HUES64 (cell line): Measurements from ENCODE around the gene MLEC.

Source experiments
- H3K27ac ChIP-seq: 2 replicates; pipeline ENCODE4 v1.7.0; 2013; ENCODE audit warnings: low read depth, low read length, inconsistent platforms
- H3K27me3 ChIP-seq: 2 replicates; pipeline ENCODE4 v1.6.1; 2013; ENCODE audit warnings: mild to moderate bottlenecking, low read length; ENCODE audit not compliant: insufficient read depth
- H3K36me3 ChIP-seq: 2 replicates; pipeline ENCODE4 v1.6.1; 2013; ENCODE audit warnings: mild to moderate bottlenecking, low read length; ENCODE audit not compliant: insufficient read depth
- H3K4me1 ChIP-seq: 2 replicates; pipeline ENCODE4 v1.6.1; 2013; ENCODE audit warnings: mild to moderate bottlenecking, low read length, moderate library complexity; ENCODE audit not compliant: insufficient read depth
- H3K4me3 ChIP-seq: 2 replicates; pipeline ENCODE4 v1.5.1; 2013; ENCODE audit warnings: mild to moderate bottlenecking, low read length, moderate library complexity
- H3K9ac ChIP-seq: 2 replicates; pipeline ENCODE4 v1.6.1; 2013; ENCODE audit warnings: mild to moderate bottlenecking, low read depth, low read length
- H3K9me3 ChIP-seq: 2 replicates; pipeline ENCODE4 v1.6.1; 2013; ENCODE audit warnings: low read depth, low read length; ENCODE audit not compliant: insufficient read depth
- WGBS: fragments of 150-250, 120-280 bp; methylation state at CpG from one replicate; pipeline ENCODE4 v1.1.7; 2013; ENCODE audit warnings: missing lambda C conversion rate; 5-methylcytosine and 5-hydroxymethylcytosine counted together

The MLEC gene

DNA sequence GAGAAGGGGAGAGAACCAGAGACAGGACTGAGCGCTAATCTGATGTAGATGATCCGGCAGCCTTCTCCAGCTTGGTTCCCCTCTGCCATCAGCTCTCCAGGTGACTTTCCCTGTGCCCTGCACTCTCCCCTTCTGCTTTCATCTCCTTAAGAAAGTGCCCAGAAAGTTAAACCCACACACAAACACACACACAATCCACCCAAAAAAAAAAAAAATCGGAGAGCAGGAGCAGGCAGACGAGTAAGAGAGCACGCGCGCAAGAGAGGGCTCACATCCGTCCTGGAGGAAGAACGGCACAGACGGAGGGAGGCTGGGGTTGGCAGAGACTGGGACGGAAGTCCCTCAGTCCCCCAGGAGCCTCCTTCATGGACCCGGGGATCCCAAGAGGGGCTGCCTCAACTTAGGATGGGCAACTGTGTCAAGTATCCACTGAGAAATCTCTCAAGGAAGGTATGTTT lies 36.7 kb upstream of the MLEC start:
- 86% methylated on average over 12 of the region's 12 CpGs for WGBS
- H3K9me3 ChIP-seq: no peaks in the 10 kb centered on the region
- no peak overlapping the region for H3K27ac ChIP-seq
- H3K4me3 ChIP-seq: peak overlapping the region; percentile 58; the same call in 1 of the 2 replicates
- H3K27me3 ChIP-seq: peaks cover 5% of the 10 kb centered on the region; the same call in 1 of the 2 replicates
- H3K36me3 ChIP-seq: no peaks in the 10 kb centered on the region
- H3K4me1 ChIP-seq: peaks cover 20% of the 10 kb centered on the region
- H3K9ac ChIP-seq: no peak overlapping the region

GRCh38 chr12:120651821-120652220 lies 35.1 kb upstream of the MLEC start:
- Histone ChIP-seq H3K36me3 (no peaks in the 10 kb centered on the region), H3K4me1 (peaks cover 20% of the 10 kb centered on the region), H3K9ac (no peak overlapping the region), H3K27ac (no peak overlapping the region), H3K9me3 (no peaks in the 10 kb centered on the region), H3K27me3 (no peaks in the 10 kb centered on the region), H3K4me3 (no peak overlapping the region)
- WGBS: 89% methylated on average over 5 of the region's 5 CpGs

DNA sequence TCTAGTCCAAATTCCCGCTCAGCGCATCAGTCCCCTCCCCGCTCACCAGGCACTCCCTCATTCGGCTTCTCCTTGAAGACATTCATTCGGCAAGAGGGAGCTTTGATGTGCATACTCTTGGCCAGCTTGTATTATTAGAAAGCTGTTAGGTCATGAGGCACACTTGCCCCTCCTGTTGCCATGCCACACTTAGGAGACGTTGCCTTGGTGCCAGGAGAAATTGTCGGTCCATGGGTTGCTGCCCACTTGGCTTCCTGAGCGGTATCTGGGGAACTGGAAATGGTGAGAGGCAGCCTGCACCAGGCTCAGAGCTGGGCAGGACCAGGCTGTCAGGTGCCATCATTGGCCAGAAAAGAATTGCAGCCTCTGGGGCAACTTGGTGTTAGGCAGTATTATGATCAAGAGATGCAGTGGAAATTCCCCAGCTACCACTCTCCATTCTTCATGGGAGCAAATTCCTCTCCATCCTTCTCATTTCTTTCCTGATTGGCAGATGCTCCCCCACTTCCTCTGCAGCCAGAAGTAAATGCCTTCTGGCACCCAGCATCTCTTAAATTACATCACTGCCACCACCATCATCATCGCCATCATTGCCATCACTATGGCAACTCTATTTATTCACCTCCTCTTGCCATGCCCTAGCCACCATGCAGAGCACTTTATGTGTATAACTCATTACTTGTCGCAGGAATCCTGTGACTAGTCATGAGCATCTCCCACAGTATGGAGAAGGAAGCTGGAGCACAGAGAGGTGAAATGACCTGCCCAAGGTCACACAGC lies 34.1 kb upstream of the MLEC start:
- WGBS: 81% methylated on average over 10 of the region's 10 CpGs
- H3K27me3 ChIP-seq: no peaks in the 10 kb centered on the region
- H3K9me3 ChIP-seq: no peaks in the 10 kb centered on the region
- H3K4me1 ChIP-seq: peaks cover 20% of the 10 kb centered on the region
- H3K4me3 ChIP-seq: no peak overlapping the region
- H3K36me3 ChIP-seq: no peaks in the 10 kb centered on the region
- H3K9ac ChIP-seq: no peak overlapping the region
- no peak overlapping the region for H3K27ac ChIP-seq

GRCh38 chr12:120653611-120654010 lies 33.3 kb upstream of the MLEC start:
- H3K9ac ChIP-seq: no peak overlapping the region
- H3K4me1 ChIP-seq: peaks cover 20% of the 10 kb centered on the region
- no peak overlapping the region for H3K4me3 ChIP-seq
- H3K9me3 ChIP-seq: no peaks in the 10 kb centered on the region
- H3K27me3 ChIP-seq: no peaks in the 10 kb centered on the region
- no peak overlapping the region for H3K27ac ChIP-seq
- 95% methylated on average over 11 of the region's 11 CpGs for WGBS
- H3K36me3 ChIP-seq: no peaks in the 10 kb centered on the region

GRCh38 chr12:120654656-120655055 lies 32.3 kb upstream of the MLEC start:
- no peaks in the 10 kb centered on the region for H3K27me3 ChIP-seq
- no peaks in the 10 kb centered on the region for H3K36me3 ChIP-seq
- no peak overlapping the region for H3K27ac ChIP-seq
- H3K9me3 ChIP-seq: no peaks in the 10 kb centered on the region
- H3K4me3 ChIP-seq: no peak overlapping the region
- WGBS: 90% methylated on average over 10 of the region's 10 CpGs
- no peak overlapping the region for H3K9ac ChIP-seq
- H3K4me1 ChIP-seq: peaks cover 16% of the 10 kb centered on the region

DNA sequence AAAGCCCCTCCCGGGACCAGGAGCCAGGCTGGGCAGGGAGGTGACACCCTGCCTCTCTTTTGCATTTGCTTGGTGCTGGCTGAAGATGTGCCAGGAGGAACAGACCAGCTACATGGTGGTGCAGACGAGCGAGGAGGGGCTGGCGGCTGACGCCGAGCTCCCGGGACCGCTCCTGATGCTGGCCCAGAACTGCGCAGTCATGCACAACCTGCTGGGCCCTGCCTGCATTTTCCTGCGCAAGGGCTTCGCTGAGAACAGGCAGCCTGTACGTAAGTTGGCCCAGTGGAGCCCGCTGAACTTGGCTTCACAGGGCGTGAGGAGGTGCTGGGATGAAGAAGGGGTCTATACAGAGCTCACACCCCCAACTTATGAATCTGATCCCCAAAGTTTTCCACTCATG lies 30.9 kb upstream of the MLEC start:
- no peaks in the 10 kb centered on the region for H3K27me3 ChIP-seq
- WGBS: 94% methylated on average over 14 of the region's 14 CpGs
- H3K4me3 ChIP-seq: no peak overlapping the region
- H3K27ac ChIP-seq: no peak overlapping the region
- peaks cover 13% of the 10 kb centered on the region for H3K4me1 ChIP-seq
- no peaks in the 10 kb centered on the region for H3K9me3 ChIP-seq
- no peak overlapping the region for H3K9ac ChIP-seq
- H3K36me3 ChIP-seq: no peaks in the 10 kb centered on the region

DNA sequence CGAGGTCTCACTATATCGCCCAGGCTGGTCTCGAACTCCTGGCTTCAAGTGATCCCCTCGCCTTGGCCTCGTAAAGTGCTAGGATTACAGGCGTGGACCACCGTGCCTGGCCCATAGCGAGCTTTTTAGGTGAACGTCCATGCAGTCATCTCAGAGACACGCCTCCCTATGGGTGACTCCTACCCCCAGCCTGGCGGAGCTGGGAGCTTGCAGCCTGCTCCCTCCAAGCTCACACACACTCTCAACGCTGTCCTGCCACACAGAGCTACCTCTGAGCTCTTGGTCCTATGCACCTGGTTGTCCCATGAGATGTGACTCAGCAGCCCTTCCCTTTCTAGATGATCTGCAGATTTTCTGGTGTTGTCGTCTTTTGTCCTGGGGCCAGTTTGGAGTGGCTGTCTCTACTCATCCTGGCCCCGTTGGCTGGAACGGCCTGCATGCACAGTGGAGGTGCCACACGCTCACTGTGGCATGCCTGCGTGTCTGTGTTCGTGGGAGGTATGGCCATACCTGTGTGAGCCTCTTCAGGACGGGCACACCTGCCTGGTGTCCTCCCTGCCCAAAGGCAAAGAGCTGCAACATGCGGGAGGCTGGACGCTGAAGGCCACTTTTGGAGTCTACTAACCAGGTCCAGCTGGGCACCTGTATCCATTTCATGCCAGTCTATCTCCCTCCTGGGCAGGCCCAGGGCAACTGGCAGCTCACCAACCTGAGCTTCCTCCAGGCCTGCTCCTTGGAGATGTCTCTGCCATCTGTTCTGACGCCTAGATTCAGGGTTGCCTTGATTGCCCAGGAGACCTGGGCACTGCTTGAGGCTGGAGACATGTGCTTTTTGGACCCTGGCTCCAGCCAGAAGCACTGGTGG lies 28.4 kb upstream of the MLEC start:
- 92% methylated on average over 22 of the region's 22 CpGs for WGBS
- Histone ChIP-seq H3K36me3 (no peaks in the 10 kb centered on the region), H3K9me3 (no peaks in the 10 kb centered on the region), H3K27me3 (no peaks in the 10 kb centered on the region), H3K4me3 (no peak overlapping the region), H3K27ac (no peak overlapping the region), H3K9ac (no peak overlapping the region), H3K4me1 (no peaks in the 10 kb centered on the region)

DNA sequence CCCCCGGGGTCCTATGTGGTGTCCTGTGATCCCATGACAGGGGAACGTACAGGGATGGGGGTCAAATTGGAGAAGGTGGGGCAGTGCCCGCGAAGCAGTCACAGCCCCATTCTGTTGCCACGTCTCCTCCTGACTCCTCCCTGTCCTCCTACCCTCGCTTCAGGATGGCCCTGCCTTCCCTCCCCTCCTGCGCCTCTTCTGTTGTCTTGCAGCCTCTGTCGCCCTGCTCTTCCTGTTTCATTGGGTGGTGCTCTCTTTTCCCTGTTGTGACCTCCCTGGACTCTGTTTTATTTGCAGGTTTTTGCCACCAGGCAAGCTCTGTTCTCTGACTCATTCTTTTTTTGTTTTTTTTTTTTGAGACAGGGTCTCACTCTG lies 27.8 kb upstream of the MLEC start:
- Histone ChIP-seq H3K4me3 (no peak overlapping the region), H3K4me1 (no peaks in the 10 kb centered on the region), H3K36me3 (no peaks in the 10 kb centered on the region), H3K9ac (no peak overlapping the region), H3K27me3 (no peaks in the 10 kb centered on the region), H3K27ac (no peak overlapping the region), H3K9me3 (no peaks in the 10 kb centered on the region)
- 84% methylated on average over 8 of the region's 8 CpGs for WGBS

DNA sequence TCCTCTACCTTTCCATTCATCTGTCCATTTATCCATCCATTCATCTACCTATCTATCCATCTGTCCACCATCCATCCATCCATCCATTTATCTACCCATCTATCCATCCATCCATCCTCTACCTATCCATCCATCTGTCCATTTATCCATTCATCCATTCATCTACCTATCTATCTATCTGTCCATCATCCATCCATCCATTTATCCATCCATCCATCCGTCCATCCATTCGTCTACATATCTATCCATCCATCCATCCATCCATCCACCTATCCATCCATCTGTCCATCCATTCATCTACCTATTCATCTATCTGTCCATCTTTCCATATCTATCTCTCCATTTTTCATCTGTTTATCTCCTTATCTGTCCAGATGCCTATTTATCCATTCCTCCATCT lies 25.5 kb upstream of the MLEC start:
- Histone ChIP-seq H3K36me3 (no peaks in the 10 kb centered on the region), H3K9me3 (no peaks in the 10 kb centered on the region), H3K4me3 (no peak overlapping the region), H3K4me1 (0 out of 2 replicates have a peak, but pooled peaks cover 1% of the 10 kb centered on the region), H3K27ac (no peak overlapping the region), H3K27me3 (no peaks in the 10 kb centered on the region), H3K9ac (no peak overlapping the region)
- 44% methylated on average over 2 of the region's 2 CpGs for whole genome bisulfite sequencing

DNA sequence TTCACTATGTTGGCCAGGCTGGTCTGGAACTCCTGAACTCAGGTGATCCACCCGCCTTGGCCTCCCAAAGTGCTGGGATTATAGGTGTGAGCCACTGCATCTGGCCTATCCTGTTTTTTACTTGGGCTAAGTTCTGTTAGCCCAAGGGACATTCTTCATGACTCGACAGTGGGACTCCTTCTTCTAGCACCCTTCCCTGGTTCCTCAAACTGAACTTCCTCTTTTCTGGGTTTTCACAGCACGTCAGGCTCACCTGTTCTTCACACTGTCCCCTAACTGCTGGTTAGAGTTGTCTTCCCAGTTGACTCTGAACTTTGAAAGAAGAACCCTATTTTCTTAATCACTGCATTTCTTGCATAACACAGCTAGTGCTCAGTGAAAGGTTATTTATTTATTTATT lies 24.1 kb upstream of the MLEC start:
- H3K9ac ChIP-seq: no peak overlapping the region
- H3K4me3 ChIP-seq: no peak overlapping the region
- peaks cover 3% of the 10 kb centered on the region; the same call in 1 of the 2 replicates for H3K4me1 ChIP-seq
- H3K27me3 ChIP-seq: no peaks in the 10 kb centered on the region
- no peak overlapping the region for H3K27ac ChIP-seq
- no peaks in the 10 kb centered on the region for H3K36me3 ChIP-seq
- no peaks in the 10 kb centered on the region for H3K9me3 ChIP-seq
- WGBS: 88% methylated on average over 3 of the region's 3 CpGs

DNA sequence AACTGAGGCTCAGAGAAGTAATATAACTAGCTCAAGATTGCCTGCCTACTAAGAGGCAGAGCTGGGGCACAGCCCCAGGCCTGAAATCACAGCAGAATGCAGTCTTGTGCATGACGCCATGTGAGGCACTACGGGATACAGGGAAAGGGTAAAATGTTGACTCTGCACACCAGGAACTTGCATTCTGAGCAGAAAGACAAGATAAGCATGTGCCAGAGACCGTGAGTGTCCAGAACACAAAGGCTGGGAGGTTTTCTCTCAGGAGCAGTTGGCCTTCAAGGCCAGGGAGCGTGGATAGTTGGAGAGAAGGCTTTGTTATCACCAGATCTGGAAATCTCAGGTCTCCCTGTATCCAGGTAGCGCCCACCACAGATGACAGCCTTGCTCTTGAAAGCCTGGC lies 23.2 kb upstream of the MLEC start:
- Histone ChIP-seq H3K4me3 (no peak overlapping the region), H3K4me1 (peaks cover 3% of the 10 kb centered on the region), H3K9ac (no peak overlapping the region), H3K27ac (no peak overlapping the region), H3K27me3 (no peaks in the 10 kb centered on the region), H3K9me3 (no peaks in the 10 kb centered on the region), H3K36me3 (no peaks in the 10 kb centered on the region)
- 89% methylated on average over 5 of the region's 5 CpGs for WGBS
